Measurements from ENCODE around the gene PAX1. TPM values are rescaled to one million over a fixed set of nuclear protein-coding genes. Genes with fewer than 3 reads are reported as not detected.

The PAX1 gene
- not detected in 2 replicates for total RNA-seq

GRCh38 chr20:21705575-21706260 is at the start of gene PAX1:
Gene PAX1 (plus strand): TSS chr20:21705664. CDS start chr20:21705713, 49 bp downstream.

Small RNA genes lying within 50 kb of the gene (small RNA-seq; reads per million reads assigned to genes)
- not detected for gene RPL41P1

Other genes starting within 250 kb of the PAX1 start
- gene NKX2-2, start 191.6 kb upstream of the PAX1 start, total RNA-seq = not detected in 2 replicates

All from vein endothelial cell (primary cell).